HEK293 (cell line): ENCODE measurements around the gene DDX50.

ENCODE experiments used
- CTCF ChIA-PET: fragments of 350-600 bp; formaldehyde crosslinking; extraction: SDS; loops from one replicate; lab custom pipeline; 2021; ENCODE audit warnings: antibody characterized with exemption; lab: Yijun Ruan, JAX
- POLR2A ChIA-PET: fragments of 300-600 bp; formaldehyde crosslinking; extraction: SDS; loops from one replicate; lab custom pipeline; 2020; ENCODE audit warnings: antibody characterized with exemption, inconsistent platforms; lab: Yijun Ruan, JAX
- H3K27ac ChIP-seq: fragments of 200-500 bp; sonication (Bioruptor generic); 2 replicates; pipeline ENCODE4 v1.5.1; 2014; ENCODE audit warnings: low read depth, low read length, control low read depth, inconsistent platforms; ENCODE audit errors: extremely low read depth
- H3K36me3 ChIP-seq, 2 experiments: fragments of 200-500 bp in 1 of 2; sonication (Bioruptor generic) in 1 of 2; 1 replicate in 1 of 2; 2 replicates in 1 of 2; pipeline ENCODE4 v1.5.1; 2014 to 2017; ENCODE audit warnings: inconsistent platforms in 2 of 2, low read length in 2 of 2; ENCODE audit not compliant: control insufficient read depth in 2 of 2, insufficient read depth in 1 of 2
- H3K4me1 ChIP-seq: fragments of 200-500 bp; sonication (Bioruptor generic); 2 replicates; pipeline ENCODE4 v1.5.1; 2014; ENCODE audit warnings: mild to moderate bottlenecking, low read length, inconsistent platforms; ENCODE audit not compliant: control insufficient read depth, insufficient read depth
- H3K4me3 ChIP-seq: 2 replicates; pipeline ENCODE4 v1.5.1; 2011; ENCODE audit warnings: low read depth, mild to moderate bottlenecking, control low read depth, low read length, moderate library complexity
- H3K9me3 ChIP-seq: fragments of 200-500 bp; sonication (Bioruptor generic); 2 replicates; pipeline ENCODE4 v1.5.1; 2014; ENCODE audit warnings: low read depth, low read length, inconsistent platforms; ENCODE audit not compliant: control insufficient read depth, insufficient read depth
- INSM2 ChIP-seq: fragments of 450-650 bp; formaldehyde crosslinking; IDR thresholded peaks from 2 replicates; pipeline ENCODE4 v1.5.1; 2016; ENCODE audit warnings: missing biosample characterization, missing genetic modification characterization
- PRDM2 ChIP-seq: fragments of 450-650 bp; formaldehyde crosslinking; IDR thresholded peaks from 2 replicates; pipeline ENCODE4 v1.5.1; 2016; ENCODE audit warnings: missing biosample characterization, missing genetic modification characterization, borderline replicate concordance
- ZFP41 ChIP-seq: fragments of 450-650 bp; formaldehyde crosslinking; IDR thresholded peaks from 2 replicates; pipeline ENCODE4 v1.5.1; 2016; ENCODE audit warnings: missing biosample characterization, missing genetic modification characterization, borderline replicate concordance
- ZNF138 ChIP-seq: fragments of 450-650 bp; formaldehyde crosslinking; IDR thresholded peaks from 2 replicates; pipeline ENCODE4 v1.5.1; 2016; ENCODE audit warnings: missing biosample characterization, missing genetic modification characterization, borderline replicate concordance
- ZNF174 ChIP-seq: fragments of 450-650 bp; formaldehyde crosslinking; IDR thresholded peaks from 2 replicates; pipeline ENCODE4 v1.5.0; 2017; ENCODE audit warnings: missing biosample characterization, mild to moderate bottlenecking, missing genetic modification characterization
- ZNF221 ChIP-seq: fragments of 450-650 bp; formaldehyde crosslinking; IDR thresholded peaks from 2 replicates; pipeline ENCODE4 v1.5.1; 2017; ENCODE audit warnings: missing biosample characterization, missing genetic modification characterization, borderline replicate concordance
- ZNF341 ChIP-seq: fragments of 450-650 bp; formaldehyde crosslinking; IDR thresholded peaks from 2 replicates; pipeline ENCODE4; 2016; ENCODE audit warnings: low read depth, missing biosample characterization, missing genetic modification characterization
- ZNF423 ChIP-seq: fragments of 450-650 bp; formaldehyde crosslinking; IDR thresholded peaks from 2 replicates; pipeline ENCODE4 v1.5.1; 2016; ENCODE audit warnings: missing biosample characterization, missing genetic modification characterization
- ZNF544 ChIP-seq: fragments of 450-650 bp; formaldehyde crosslinking; IDR thresholded peaks from 2 replicates; pipeline ENCODE4 v1.5.0; 2017; ENCODE audit warnings: missing biosample characterization, missing genetic modification characterization
- ZNF624 ChIP-seq: fragments of 450-650 bp; formaldehyde crosslinking; IDR thresholded peaks from 2 replicates; pipeline ENCODE4 v1.5.1; 2017; ENCODE audit warnings: missing biosample characterization, missing genetic modification characterization
- ZNF692 ChIP-seq: fragments of 450-650 bp; formaldehyde crosslinking; IDR thresholded peaks from 2 replicates; pipeline ENCODE4 v1.5.1; 2016; ENCODE audit warnings: missing biosample characterization, missing genetic modification characterization
- TF ChIP-seq, protein P1 (sequence below): fragments of 450-650 bp; formaldehyde crosslinking; IDR thresholded peaks from 2 replicates; pipeline ENCODE4 v1.5.1; 2017; ENCODE audit warnings: missing biosample characterization, missing genetic modification characterization
- TF ChIP-seq, protein P2 (sequence below): fragments of 450-650 bp; formaldehyde crosslinking; IDR thresholded peaks from 2 replicates; pipeline ENCODE4 v1.5.1; 2016; ENCODE audit warnings: missing biosample characterization, missing genetic modification characterization, low read depth
- TF ChIP-seq, protein P3 (sequence below): fragments of 450-650 bp; formaldehyde crosslinking; IDR thresholded peaks from 2 replicates; pipeline ENCODE4 v1.5.1; 2017; ENCODE audit warnings: missing biosample characterization, missing genetic modification characterization

The DDX50 gene

GRCh38 chr10:68950598-68950997 is 49.5 kb downstream of the DDX50 start:
- ChIA-PET POLR2A (no interaction called here), CTCF (interaction anchor here (0.6 kb wide), 1 partner anchor 8 kb away, joined by 5 read pairs; no protein-coding TSS in a partner anchor)
- Histone ChIP-seq H3K4me3 (no peak overlapping the region), H3K27ac (no peak overlapping the region), H3K9me3 (no peaks in the 10 kb centered on the region), H3K36me3 (peaks cover 44 to 64% of the 10 kb centered on the region in 2 experiments), H3K4me1 (no peaks in the 10 kb centered on the region)
- TF ChIP-seq ZNF138 (tag by site-specific recombination) (no peak), ZNF174 (tag by site-specific recombination) (no peak), PRDM2 (tag by site-specific recombination) (no peak), ZNF692 (tag by site-specific recombination) (no peak), ZNF341 (no peak), ZNF544 (no peak), ZFP41 (tag by site-specific recombination) (no peak), INSM2 (no peak), ZNF423 (no peak), ZNF221 (tag by site-specific recombination) (no peak), ZNF624 (no peak)
- TF ChIP-seq, protein P1, sequence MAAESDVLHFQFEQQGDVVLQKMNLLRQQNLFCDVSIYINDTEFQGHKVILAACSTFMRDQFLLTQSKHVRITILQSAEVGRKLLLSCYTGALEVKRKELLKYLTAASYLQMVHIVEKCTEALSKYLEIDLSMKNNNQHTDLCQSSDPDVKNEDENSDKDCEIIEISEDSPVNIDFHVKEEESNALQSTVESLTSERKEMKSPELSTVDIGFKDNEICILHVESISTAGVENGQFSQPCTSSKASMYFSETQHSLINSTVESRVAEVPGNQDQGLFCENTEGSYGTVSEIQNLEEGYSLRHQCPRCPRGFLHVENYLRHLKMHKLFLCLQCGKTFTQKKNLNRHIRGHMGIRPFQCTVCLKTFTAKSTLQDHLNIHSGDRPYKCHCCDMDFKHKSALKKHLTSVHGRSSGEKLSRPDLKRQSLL (tag by site-specific recombination): no peak
- TF ChIP-seq, protein P2, sequence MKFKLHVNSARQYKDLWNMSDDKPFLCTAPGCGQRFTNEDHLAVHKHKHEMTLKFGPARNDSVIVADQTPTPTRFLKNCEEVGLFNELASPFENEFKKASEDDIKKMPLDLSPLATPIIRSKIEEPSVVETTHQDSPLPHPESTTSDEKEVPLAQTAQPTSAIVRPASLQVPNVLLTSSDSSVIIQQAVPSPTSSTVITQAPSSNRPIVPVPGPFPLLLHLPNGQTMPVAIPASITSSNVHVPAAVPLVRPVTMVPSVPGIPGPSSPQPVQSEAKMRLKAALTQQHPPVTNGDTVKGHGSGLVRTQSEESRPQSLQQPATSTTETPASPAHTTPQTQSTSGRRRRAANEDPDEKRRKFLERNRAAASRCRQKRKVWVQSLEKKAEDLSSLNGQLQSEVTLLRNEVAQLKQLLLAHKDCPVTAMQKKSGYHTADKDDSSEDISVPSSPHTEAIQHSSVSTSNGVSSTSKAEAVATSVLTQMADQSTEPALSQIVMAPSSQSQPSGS (tag by site-specific recombination): no peak
- TF ChIP-seq, protein P3, sequence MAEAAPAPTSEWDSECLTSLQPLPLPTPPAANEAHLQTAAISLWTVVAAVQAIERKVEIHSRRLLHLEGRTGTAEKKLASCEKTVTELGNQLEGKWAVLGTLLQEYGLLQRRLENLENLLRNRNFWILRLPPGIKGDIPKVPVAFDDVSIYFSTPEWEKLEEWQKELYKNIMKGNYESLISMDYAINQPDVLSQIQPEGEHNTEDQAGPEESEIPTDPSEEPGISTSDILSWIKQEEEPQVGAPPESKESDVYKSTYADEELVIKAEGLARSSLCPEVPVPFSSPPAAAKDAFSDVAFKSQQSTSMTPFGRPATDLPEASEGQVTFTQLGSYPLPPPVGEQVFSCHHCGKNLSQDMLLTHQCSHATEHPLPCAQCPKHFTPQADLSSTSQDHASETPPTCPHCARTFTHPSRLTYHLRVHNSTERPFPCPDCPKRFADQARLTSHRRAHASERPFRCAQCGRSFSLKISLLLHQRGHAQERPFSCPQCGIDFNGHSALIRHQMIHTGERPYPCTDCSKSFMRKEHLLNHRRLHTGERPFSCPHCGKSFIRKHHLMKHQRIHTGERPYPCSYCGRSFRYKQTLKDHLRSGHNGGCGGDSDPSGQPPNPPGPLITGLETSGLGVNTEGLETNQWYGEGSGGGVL: no peak
